Activated effector memory CD4-positive, alpha-beta T cell treated with anti-CD3 and anti-CD28 coated beads, Interleukin-2, amount 50 U/mL, for 16 hours (primary cell): ENCODE data around the gene TOB1.
"Not testable (repeated sequence)": the region's sequence is repeated elsewhere in the genome, so short reads cannot be mapped to it uniquely, and the experiment has no call there.

ENCODE experiments used
- DNase-seq: peaks from one replicate; pipeline ENCODE4 v3.0.0-alpha.2; 2020

The TOB1 gene

GRCh38 chr17:50867363-50868139, 1.4 kb upstream of the TOB1 start:
- peak; percentile 94 for DNase-seq

GRCh38 chr17:50866950-50867362, 802 bp upstream of the TOB1 start:
- peak; percentile 87 for DNase-seq

GRCh38 chr17:50865868-50866260, 290 bp downstream of the TOB1 start:
- no peak for DNase-seq

GRCh38 chr17:50865060-50865867, 890 bp downstream of the TOB1 start:
- peak; percentile 81 for DNase-seq

- no peak for DNase-seq
These were observed 1.5 kb downstream of the TOB1 start for GRCh38 chr17:50864747-50865059.

- no peak for DNase-seq
These were observed 2.2 kb downstream of the TOB1 start for GRCh38 chr17:50863931-50864330.

- peak; percentile 73 for DNase-seq
These were observed 2.8 kb downstream of the TOB1 start for GRCh38 chr17:50863221-50863843.

GRCh38 chr17:50861822-50862528, 4.2 kb downstream of the TOB1 start:
- DNase-seq, result no peak

- DNase-seq, result no peak
These were observed 4.8 kb downstream of the TOB1 start for GRCh38 chr17:50861334-50861676.

- not testable (repeated sequence) for DNase-seq
These were observed 6.4 kb downstream of the TOB1 start for GRCh38 chr17:50859727-50860126.

GRCh38 chr17:50858486-50859225, 7.5 kb downstream of the TOB1 start:
- no peak for DNase-seq

GRCh38 chr17:50856431-50856830, 9.7 kb downstream of the TOB1 start:
- DNase-seq, result no peak

GRCh38 chr17:50855708-50856330, 10.3 kb downstream of the TOB1 start:
- no peak for DNase-seq

GRCh38 chr17:50853781-50854180, 12.4 kb downstream of the TOB1 start:
- no peak for DNase-seq

GRCh38 chr17:50853015-50853615, 13.0 kb downstream of the TOB1 start:
- no peak for DNase-seq

GRCh38 chr17:50850640-50851039, 15.5 kb downstream of the TOB1 start:
- no peak for DNase-seq

- DNase-seq, result no peak
These were observed 17.4 kb downstream of the TOB1 start for GRCh38 chr17:50848711-50849110.

GRCh38 chr17:50848039-50848438, 18.1 kb downstream of the TOB1 start:
- DNase-seq, result no peak

- no peak for DNase-seq
These were observed 18.6 kb downstream of the TOB1 start for GRCh38 chr17:50847566-50847965.

GRCh38 chr17:50845240-50846147, 20.7 kb downstream of the TOB1 start:
- DNase-seq, result no peak
